Measurements from ENCODE around the gene NDUFB8. TPM values are rescaled to one million over a fixed set of nuclear protein-coding genes. Genes with fewer than 3 reads are reported as not detected.

The NDUFB8 gene
- total and polyA plus RNA-seq, 2 of the 4 experiments (the other 2 are of a cell fraction): 99.1 to 265 TPM

DNA sequence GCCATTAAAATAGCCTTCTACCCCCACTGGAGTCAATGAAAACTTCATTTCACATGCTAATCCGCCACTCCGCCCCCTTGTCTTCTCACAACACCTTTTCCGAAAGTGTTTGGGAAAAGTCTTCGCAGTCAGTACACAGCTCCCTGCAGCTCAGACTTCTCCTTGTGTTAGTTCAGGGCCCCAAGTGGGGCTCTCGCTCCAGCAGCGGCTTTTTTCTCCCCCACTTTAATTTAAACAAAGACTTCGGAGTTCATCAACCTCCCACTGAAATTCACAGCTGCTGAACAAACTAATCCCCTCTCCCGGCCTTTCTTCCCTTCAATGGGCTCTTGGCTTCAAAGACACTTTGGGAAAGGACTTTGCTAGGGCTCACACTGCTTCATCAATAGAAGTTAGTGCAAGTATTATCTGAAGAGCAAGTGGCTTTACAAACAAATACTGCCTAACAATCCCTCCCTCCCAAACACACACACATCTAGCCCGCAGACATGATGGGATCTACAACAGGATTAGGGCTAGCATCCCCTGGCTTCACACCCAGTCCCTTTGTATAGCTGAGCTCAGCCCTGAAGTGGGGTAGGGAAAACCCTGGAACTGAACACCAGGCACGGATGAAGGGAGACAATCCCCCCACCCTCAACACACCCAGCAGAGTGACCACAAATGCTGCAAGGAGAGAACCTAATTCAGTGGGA, 43.7 kb downstream of the NDUFB8 start:
- ATAC-seq (ENCODE audit: low read depth): no peak
- no TSS peak for BruUV-seq (replicated peaks)

More for the DNA sequence above, 43.7 kb downstream of the NDUFB8 start:
- Histone ChIP-seq H2BK5ac (ENCODE audit: low read depth, low read length, poor library complexity, severe bottlenecking) (no peak overlapping the region), H2AK9ac (replicated peaks; ENCODE audit: low read depth, low read length, poor library complexity) (peak overlapping the region; percentile 39), H3K14ac (replicated peaks; ENCODE audit: low read depth, low read length) (no peak overlapping the region), H3K27me3 (ENCODE audit: control insufficient read depth, insufficient read depth, low read length) (peaks cover 19% of the 10 kb centered on the region), H3K18ac (ENCODE audit: low read depth, low read length) (no peak overlapping the region), H3K27ac (ENCODE audit: insufficient read depth, low read length) (no peak overlapping the region), H3K9me3 (ENCODE audit: control insufficient read depth, insufficient read depth, low read length) (no peaks in the 10 kb centered on the region), H2BK15ac (ENCODE audit: low read depth, low read length) (no peak overlapping the region), H3K56ac (ENCODE audit: extremely low read depth, insufficient read depth, low read length) (no peak overlapping the region), H3K4me1 (ENCODE audit: control insufficient read depth, insufficient read depth, low read length) (peaks cover 4% of the 10 kb centered on the region; the same call in 1 of the 2 replicates), H3K36me3 (ENCODE audit: control insufficient read depth, insufficient read depth, low read length) (peaks cover 20% of the 10 kb centered on the region), H4K5ac (ENCODE audit: low read depth, low read length) (no peak overlapping the region), H3K9ac (ENCODE audit: low read depth, low read length) (no peak overlapping the region), H3K4me3 (ENCODE audit: insufficient read depth, low read depth, low read length) (no peak overlapping the region), H2AK5ac (ENCODE audit: low read depth, low read length) (no peak overlapping the region), H2BK20ac (ENCODE audit: low read depth, low read length) (no peak overlapping the region), H4K91ac (ENCODE audit: insufficient read depth, low read depth, low read length) (no peak overlapping the region), H3K4me2 (ENCODE audit: low read depth, low read length) (no peak overlapping the region), H3K23ac (ENCODE audit: low read depth, low read length) (no peak overlapping the region), H2AFZ (replicated peaks; ENCODE audit: low read length, poor library complexity) (no peak overlapping the region), H3K79me1 (ENCODE audit: low read depth in 1 of 2, low read length in 2 of 2) (no peaks in the 10 kb centered on the region), H3K4ac (ENCODE audit: low read depth, low read length) (no peak overlapping the region), H2BK120ac (ENCODE audit: low read depth, low read length) (no peak overlapping the region), H3K9me1 (ENCODE audit: insufficient read depth, low read length) (no peaks in the 10 kb centered on the region), H4K20me1 (ENCODE audit: insufficient read depth, low read length) (no peaks in the 10 kb centered on the region; the same call in 1 of the 2 replicates), H4K8ac (ENCODE audit: low read depth in 2 of 2, low read length in 2 of 2) (no peak overlapping the region)
- ChIA-PET CTCF (no interaction called here), POLR2A (ENCODE audit: unreplicated experiment) (no interaction called here)
- dilution Hi-C loops (cut with HindIII; ENCODE audit: low sequenced_read_pairs, unreplicated experiment) (no loop called here), in situ Hi-C loops (cut with MboI; ENCODE audit: low sequenced_read_pairs) (no loop called here), intact Hi-C loops (cut with micrococcal nuclease) (no loop called here)
- 83% methylated on average over 3 of the region's 10 CpGs; no CpG with 5 or more reads in 1 of the 2 experiments for WGBS, 2 experiments (ENCODE audit: extremely low coverage in 2 of 2, insufficient read length in 1 of 2)
- no peak for TF ChIP-seq CEBPB (IDR thresholded peaks at IDR 0.05; ENCODE audit: low read depth, low read length)
- DNase-seq: no peak

Data from IMR-90 (cell line).